ENCODE results near the gene EN1. TPM values are rescaled to one million over a fixed set of nuclear protein-coding genes. Genes with fewer than 3 reads are reported as not detected.

Gene EN1
- total and polyA plus RNA-seq, 2 of the 13 experiments (the other 11 are each of a cell fraction or from before 2014, with no cell fraction given), result not detected

DNA sequence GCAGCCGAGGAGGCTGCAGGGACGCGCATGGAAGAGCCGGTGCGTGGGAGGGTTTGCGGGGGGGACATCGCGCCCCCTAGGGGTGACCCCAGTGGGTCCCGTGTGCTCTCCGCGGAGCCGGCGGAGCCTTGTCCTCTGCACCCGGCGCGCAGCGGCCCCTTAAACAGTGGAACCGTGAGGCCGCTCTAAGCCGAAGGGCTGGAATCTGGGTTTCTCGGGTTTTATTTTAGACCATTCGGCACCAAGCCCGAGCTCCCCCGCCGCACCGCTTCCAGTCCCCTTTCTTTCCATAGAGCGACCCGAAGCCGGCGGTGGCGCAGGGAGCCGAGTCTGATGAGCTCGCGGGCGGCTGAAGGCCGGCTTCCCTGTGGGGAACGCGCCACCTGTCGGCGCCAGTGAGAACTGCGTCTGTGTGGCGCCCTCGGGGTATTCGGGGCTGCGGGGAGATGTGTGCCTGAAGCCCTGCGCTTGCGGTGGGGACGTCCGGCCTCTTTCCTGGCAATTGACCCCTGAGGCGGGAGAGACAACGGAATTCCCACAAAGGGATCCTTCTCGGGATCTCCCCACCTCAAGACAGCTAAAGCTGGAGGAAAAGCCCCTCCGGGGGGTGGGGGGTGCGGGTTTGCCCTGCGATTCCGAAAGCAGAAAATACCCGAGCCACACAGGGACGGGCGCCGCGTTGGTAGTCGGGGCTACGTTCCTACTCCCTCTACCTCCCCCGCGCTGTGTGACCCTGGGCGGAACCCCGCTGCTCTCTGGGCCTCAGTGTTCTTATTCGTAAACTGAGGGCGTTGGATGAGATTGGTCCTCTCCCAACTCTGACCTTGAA is 8.2 kb upstream of the EN1 start (continued):
- TF ChIP-seq ZNF550 (CRISPR knock-in tag; IDR thresholded peaks at IDR 0.05; ENCODE audit: borderline replicate concordance) (no peak), GTF3A (CRISPR knock-in tag; conservative IDR thresholded peaks at IDR 0.05) (no peak), GATAD1 (CRISPR knock-in tag; IDR thresholded peaks at IDR 0.05) (no peak), SP5 (CRISPR knock-in tag; IDR thresholded peaks at IDR 0.05; ENCODE audit: borderline replicate concordance, low read depth) (no peak), HOXA9 (CRISPR knock-in tag; IDR thresholded peaks at IDR 0.05; ENCODE audit: borderline replicate concordance) (no peak)
- TF ChIP-seq, protein P1, sequence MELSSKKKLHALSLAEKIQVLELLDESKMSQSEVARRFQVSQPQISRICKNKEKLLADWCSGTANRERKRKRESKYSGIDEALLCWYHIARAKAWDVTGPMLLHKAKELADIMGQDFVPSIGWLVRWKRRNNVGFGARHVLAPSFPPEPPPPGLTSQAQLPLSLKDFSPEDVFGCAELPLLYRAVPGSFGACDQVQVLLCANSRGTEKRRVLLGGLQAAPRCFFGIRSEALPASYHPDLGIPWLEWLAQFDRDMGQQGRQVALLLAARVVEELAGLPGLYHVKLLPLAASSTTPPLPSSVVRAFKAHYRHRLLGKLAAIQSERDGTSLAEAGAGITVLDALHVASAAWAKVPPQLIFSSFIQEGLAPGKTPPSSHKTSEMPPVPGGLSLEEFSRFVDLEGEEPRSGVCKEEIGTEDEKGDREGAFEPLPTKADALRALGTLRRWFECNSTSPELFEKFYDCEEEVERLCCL (CRISPR knock-in tag; IDR thresholded peaks at IDR 0.05; ENCODE audit: borderline replicate concordance), result no peak

DNA sequence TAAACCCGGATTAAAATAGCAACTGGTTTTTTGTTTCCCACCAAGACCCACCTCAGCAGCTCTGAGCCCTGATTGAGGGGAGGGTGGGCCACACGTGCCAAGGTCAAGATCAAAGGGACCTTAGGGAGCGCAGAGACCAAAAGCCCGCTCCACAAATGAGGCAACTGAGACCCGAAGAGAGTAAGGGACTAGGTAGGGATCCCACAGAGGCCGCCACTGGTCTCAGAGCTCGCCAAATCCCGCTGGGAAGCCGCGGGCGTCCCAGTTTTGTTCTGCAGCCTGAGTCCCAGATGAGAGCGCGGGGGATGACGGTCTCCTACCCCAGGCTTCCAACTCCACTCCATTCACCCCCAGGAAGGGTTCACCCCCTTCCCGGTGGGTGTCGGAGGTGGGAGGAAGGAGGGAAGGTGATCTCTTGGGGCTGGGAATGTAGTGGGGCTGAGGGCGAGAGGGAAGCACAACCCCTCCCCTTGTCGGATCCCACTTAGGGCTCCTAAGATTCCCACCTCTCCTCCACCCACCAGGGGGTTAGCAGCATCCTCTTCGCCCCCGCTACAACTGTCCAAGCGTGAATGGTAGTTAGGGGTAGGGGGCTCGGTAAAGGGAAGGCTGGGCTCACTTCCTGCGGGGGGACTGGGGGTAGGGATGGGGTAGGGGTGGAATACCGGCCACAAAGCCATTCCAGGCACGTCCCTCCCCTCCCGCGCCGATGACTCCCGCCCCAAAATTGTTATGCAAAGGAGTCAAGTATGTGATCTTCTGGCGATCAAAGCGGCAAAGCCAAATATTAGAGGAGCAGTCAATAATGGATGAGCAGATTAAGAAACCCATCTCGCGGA is 7.3 kb upstream of the EN1 start:
- Histone ChIP-seq H3K27me3 (ENCODE audit: control insufficient read depth in 1 of 2, insufficient read depth in 2 of 2, low read length in 2 of 2) (peaks cover 24 to 95% of the 10 kb centered on the region in 2 experiments), H4K20me1 (ENCODE audit: insufficient read depth, low read length) (no peaks in the 10 kb centered on the region), H3K4me3 (replicated peaks in 1 of 3; ENCODE audit: insufficient read depth in 1 of 3, low read depth in 2 of 3, low read length in 3 of 3) (no peak overlapping the region), H3K9me3 (ENCODE audit: low read length) (no peaks in the 10 kb centered on the region), H3K36me3 (replicated peaks in 1 of 2; ENCODE audit: control insufficient read depth in 1 of 2, insufficient read depth in 2 of 2, low read length in 2 of 2) (no peaks in the 10 kb centered on the region; a peak in 1 of 5 replicates), H3K79me2 (ENCODE audit: insufficient read depth, low read length) (no peaks in the 10 kb centered on the region), H3K4me1 (ENCODE audit: insufficient read depth, low read length) (no peaks in the 10 kb centered on the region), H3K9ac (ENCODE audit: insufficient read depth, low read depth, low read length) (no peak overlapping the region), H3K4me2 (ENCODE audit: low read depth, low read length) (no peak overlapping the region), H2AFZ (ENCODE audit: low read length) (no peak overlapping the region), H3K27ac (ENCODE audit: extremely low read length, insufficient read depth, low read length) (no peak overlapping the region)
- ATAC-seq, result no peak
- ChIA-PET POLR2A (no interaction called here), CTCF (ENCODE audit: low intra/inter-chr PET ratio, low total read pairs) (interaction anchor here (0.6 to 1.9 kb wide), 7 partner anchors 363 to 822 kb away, joined by 3 to 20 read pairs (median 3); no protein-coding TSS in a partner anchor)
- BruUV-seq (replicated peaks), result no TSS peak
- FAIRE-seq, result no peak
- intact Hi-C loops (cut with micrococcal nuclease; ENCODE audit: unreplicated experiment) (loop anchor here (1.0 to 2.0 kb wide), 4 partner anchors 92 to 483 kb away; no protein-coding TSS in a partner anchor), in situ Hi-C loops (cut with HindIII; ENCODE audit: extremely low pct_ligation_motif_present, low pct_unique_long_range_greater_than_20kb) (loop anchor here (5.0 to 10.0 kb wide), 2 partner anchors 482 to 810 kb away; no protein-coding TSS in a partner anchor)
- WGBS (ENCODE audit: low lambda C conversion rate), result 44% methylated on average over 31 of the region's 33 CpGs
- no peak for TF ChIP-seq GLI4 (CRISPR knock-in tag; IDR thresholded peaks at IDR 0.05; ENCODE audit: borderline replicate concordance)
- TF ChIP-seq, protein P2, sequence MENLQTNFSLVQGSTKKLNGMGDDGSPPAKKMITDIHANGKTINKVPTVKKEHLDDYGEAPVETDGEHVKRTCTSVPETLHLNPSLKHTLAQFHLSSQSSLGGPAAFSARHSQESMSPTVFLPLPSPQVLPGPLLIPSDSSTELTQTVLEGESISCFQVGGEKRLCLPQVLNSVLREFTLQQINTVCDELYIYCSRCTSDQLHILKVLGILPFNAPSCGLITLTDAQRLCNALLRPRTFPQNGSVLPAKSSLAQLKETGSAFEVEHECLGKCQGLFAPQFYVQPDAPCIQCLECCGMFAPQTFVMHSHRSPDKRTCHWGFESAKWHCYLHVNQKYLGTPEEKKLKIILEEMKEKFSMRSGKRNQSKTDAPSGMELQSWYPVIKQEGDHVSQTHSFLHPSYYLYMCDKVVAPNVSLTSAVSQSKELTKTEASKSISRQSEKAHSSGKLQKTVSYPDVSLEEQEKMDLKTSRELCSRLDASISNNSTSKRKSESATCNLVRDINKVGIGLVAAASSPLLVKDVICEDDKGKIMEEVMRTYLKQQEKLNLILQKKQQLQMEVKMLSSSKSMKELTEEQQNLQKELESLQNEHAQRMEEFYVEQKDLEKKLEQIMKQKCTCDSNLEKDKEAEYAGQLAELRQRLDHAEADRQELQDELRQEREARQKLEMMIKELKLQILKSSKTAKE (CRISPR knock-in tag; IDR thresholded peaks at IDR 0.05; ENCODE audit: borderline replicate concordance), result no peak
- TF ChIP-seq, protein P3, sequence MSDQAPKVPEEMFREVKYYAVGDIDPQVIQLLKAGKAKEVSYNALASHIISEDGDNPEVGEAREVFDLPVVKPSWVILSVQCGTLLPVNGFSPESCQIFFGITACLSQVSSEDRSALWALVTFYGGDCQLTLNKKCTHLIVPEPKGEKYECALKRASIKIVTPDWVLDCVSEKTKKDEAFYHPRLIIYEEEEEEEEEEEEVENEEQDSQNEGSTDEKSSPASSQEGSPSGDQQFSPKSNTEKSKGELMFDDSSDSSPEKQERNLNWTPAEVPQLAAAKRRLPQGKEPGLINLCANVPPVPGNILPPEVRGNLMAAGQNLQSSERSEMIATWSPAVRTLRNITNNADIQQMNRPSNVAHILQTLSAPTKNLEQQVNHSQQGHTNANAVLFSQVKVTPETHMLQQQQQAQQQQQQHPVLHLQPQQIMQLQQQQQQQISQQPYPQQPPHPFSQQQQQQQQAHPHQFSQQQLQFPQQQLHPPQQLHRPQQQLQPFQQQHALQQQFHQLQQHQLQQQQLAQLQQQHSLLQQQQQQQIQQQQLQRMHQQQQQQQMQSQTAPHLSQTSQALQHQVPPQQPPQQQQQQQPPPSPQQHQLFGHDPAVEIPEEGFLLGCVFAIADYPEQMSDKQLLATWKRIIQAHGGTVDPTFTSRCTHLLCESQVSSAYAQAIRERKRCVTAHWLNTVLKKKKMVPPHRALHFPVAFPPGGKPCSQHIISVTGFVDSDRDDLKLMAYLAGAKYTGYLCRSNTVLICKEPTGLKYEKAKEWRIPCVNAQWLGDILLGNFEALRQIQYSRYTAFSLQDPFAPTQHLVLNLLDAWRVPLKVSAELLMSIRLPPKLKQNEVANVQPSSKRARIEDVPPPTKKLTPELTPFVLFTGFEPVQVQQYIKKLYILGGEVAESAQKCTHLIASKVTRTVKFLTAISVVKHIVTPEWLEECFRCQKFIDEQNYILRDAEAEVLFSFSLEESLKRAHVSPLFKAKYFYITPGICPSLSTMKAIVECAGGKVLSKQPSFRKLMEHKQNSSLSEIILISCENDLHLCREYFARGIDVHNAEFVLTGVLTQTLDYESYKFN (CRISPR knock-in tag; conservative IDR thresholded peaks at IDR 0.05), result no peak
- no peak for DNase-seq (ENCODE audit: low spot score)
